GM18951 (cell line): ENCODE data around the gene SLC7A1.

ENCODE experiments used
- POLR2A ChIP-seq: IDR thresholded peaks from 4 replicates; pipeline ENCODE4 v1.6.1; 2011; ENCODE audit warnings: mild to moderate bottlenecking; ENCODE audit not compliant: insufficient read length, insufficient read depth; ENCODE audit errors: extremely low read depth
- in situ Hi-C: fragments of 300-500 bp; cut with MboI; formaldehyde crosslinking; loops from one replicate; pipeline ENCODE4 v1.12.0; 2022; ENCODE audit warnings: low sequenced_read_pairs, mixed read lengths, inconsistent platforms; ENCODE audit not compliant: unreplicated experiment

Gene SLC7A1

GRCh38 chr13:29563941-29564340 is 31.5 kb downstream of the SLC7A1 start:
- in situ Hi-C loops = no loop called here
- no peak for TF ChIP-seq POLR2A

GRCh38 chr13:29562786-29563438 is 32.6 kb downstream of the SLC7A1 start:
- in situ Hi-C loops = no loop called here
- no peak for TF ChIP-seq POLR2A

GRCh38 chr13:29561918-29562317 is 33.6 kb downstream of the SLC7A1 start:
- in situ Hi-C loops = no loop called here
- no peak for TF ChIP-seq POLR2A

GRCh38 chr13:29556742-29557141 is 38.7 kb downstream of the SLC7A1 start:
- in situ Hi-C loops = no loop called here
- no peak for TF ChIP-seq POLR2A

- in situ Hi-C loops = no loop called here
- no peak for TF ChIP-seq POLR2A
These were observed 44.3 kb downstream of the SLC7A1 start for GRCh38 chr13:29551214-29551613.

- in situ Hi-C loops = no loop called here
- no peak for TF ChIP-seq POLR2A
These were observed 45.0 kb downstream of the SLC7A1 start for GRCh38 chr13:29550430-29550988.

GRCh38 chr13:29548722-29549121 is 46.8 kb downstream of the SLC7A1 start:
- no peak for TF ChIP-seq POLR2A
- in situ Hi-C loops = no loop called here

GRCh38 chr13:29547153-29547552 is 48.3 kb downstream of the SLC7A1 start:
- in situ Hi-C loops = no loop called here
- TF ChIP-seq POLR2A = no peak

GRCh38 chr13:29546662-29547061 is 48.8 kb downstream of the SLC7A1 start:
- in situ Hi-C loops = no loop called here
- no peak for TF ChIP-seq POLR2A

- in situ Hi-C loops = no loop called here
- no peak for TF ChIP-seq POLR2A
These were observed 49.5 kb downstream of the SLC7A1 start for GRCh38 chr13:29545988-29546387.

GRCh38 chr13:29543230-29544215 is 52.0 kb downstream of the SLC7A1 start:
- TF ChIP-seq POLR2A = no peak

GRCh38 chr13:29542381-29542780 is 53.1 kb downstream of the SLC7A1 start:
- in situ Hi-C loops = no loop called here
- TF ChIP-seq POLR2A = no peak

More at GRCh38 chr13:29543230-29544215, 52.0 kb downstream of the SLC7A1 start:
- in situ Hi-C loops = no loop called here

GRCh38 chr13:29541400-29541799 is 54.1 kb downstream of the SLC7A1 start:
- in situ Hi-C loops = no loop called here
- no peak for TF ChIP-seq POLR2A
